ENCODE results near the gene SFTA2. TPM values are rescaled to one million over a fixed set of nuclear protein-coding genes. Genes with fewer than 3 reads are reported as not detected.

The SFTA2 gene
- total and polyA plus RNA-seq, 2 of the 8 experiments (the other 6 are each of a cell fraction or from before 2014, with no cell fraction given), result not detected

DNA sequence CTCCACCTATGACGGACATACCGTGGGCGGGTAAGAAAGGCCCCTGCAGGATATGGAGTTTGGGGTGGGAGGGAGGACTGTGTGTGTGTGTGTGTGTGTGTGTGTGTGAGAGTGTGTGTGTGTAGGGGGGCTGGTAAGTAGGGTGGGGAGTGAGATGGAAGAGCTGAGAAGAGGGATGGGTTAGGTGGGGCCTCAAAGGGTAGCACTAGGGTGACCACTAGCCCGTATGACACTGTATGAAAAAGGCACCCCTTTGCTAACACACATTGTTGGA lies 40.6 kb downstream of the SFTA2 start (continued):
- no peak for TF ChIP-seq POLR2A (IDR thresholded peaks at IDR 0.05; ENCODE audit: control extremely low read depth in 1 of 2, low read depth in 2 of 2, low read length in 2 of 2)
- TF ChIP-seq SUZ12 (IDR thresholded peaks at IDR 0.05; ENCODE audit: low read length), result no peak
- no peak for TF ChIP-seq TAF1 (IDR thresholded peaks at IDR 0.05; ENCODE audit: low read depth, low read length)
- TF ChIP-seq JUND (IDR thresholded peaks at IDR 0.05; ENCODE audit: low read length), result no peak
- no peak for TF ChIP-seq TBP (IDR thresholded peaks at IDR 0.05; ENCODE audit: low read depth, low read length)
- TF ChIP-seq BRCA1 (IDR thresholded peaks at IDR 0.05; ENCODE audit: low read depth, low read length), result no peak
